ENCODE results near the gene SIRT7. TPM values are rescaled to one million over a fixed set of nuclear protein-coding genes. Genes with fewer than 3 reads are reported as not detected.
A peak's percentile ranks its signal among the peaks of the same experiment; 100 is the strongest.

Gene SIRT7
- total and polyA plus RNA-seq, 7 donors: 11.4 to 62.2 (median 28.8) TPM

- Histone ChIP-seq H3K4me3 (peak overlapping the region in 3 of 4 donors; percentile 22 to 50 (median 44)), H3K27me3 (peaks cover 38 to 83% (median 63%) of the 10 kb centered on the region in 3 donors), H3K27ac (no peak overlapping the region), H3K36me3 (no peaks in the 10 kb centered on the region), H3K9me3 (no peaks in the 10 kb centered on the region), H3K4me1 (peaks cover 0 to 28% (median 23%) of the 10 kb centered on the region in 4 donors)
- TF ChIP-seq, protein P1, sequence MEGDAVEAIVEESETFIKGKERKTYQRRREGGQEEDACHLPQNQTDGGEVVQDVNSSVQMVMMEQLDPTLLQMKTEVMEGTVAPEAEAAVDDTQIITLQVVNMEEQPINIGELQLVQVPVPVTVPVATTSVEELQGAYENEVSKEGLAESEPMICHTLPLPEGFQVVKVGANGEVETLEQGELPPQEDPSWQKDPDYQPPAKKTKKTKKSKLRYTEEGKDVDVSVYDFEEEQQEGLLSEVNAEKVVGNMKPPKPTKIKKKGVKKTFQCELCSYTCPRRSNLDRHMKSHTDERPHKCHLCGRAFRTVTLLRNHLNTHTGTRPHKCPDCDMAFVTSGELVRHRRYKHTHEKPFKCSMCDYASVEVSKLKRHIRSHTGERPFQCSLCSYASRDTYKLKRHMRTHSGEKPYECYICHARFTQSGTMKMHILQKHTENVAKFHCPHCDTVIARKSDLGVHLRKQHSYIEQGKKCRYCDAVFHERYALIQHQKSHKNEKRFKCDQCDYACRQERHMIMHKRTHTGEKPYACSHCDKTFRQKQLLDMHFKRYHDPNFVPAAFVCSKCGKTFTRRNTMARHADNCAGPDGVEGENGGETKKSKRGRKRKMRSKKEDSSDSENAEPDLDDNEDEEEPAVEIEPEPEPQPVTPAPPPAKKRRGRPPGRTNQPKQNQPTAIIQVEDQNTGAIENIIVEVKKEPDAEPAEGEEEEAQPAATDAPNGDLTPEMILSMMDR (IDR thresholded peaks at IDR 0.05): peak in 1 of 4 experiments; percentile 78
- no peak for TF ChIP-seq POLR2A (IDR thresholded peaks at IDR 0.05)
- intact Hi-C loops (cut with DNase I): loop anchor here (1.0 to 2.0 kb wide), 2 partner anchors 62 to 195 kb away; no protein-coding TSS in a partner anchor
- WGBS, 2 donors: 1% methylated on average over 112 of the region's 112 CpGs
- peak; percentile 84 for DNase-seq
Measured at GRCh38 chr17:81959362-81960129, 41.6 kb upstream of the SIRT7 start.

- TF ChIP-seq POLR2AphosphoS5 (IDR thresholded peaks at IDR 0.05) (no peak), EP300 (IDR thresholded peaks at IDR 0.05) (no peak)
- H3K4me3 ChIP-seq: peak overlapping the region in 1 of 4 donors; percentile 50
- DNase-seq: no peak
- intact Hi-C loops (cut with DNase I): loop anchor here (1.0 to 2.0 kb wide), 2 partner anchors 63 to 196 kb away; no protein-coding TSS in a partner anchor
- whole genome bisulfite sequencing, 2 donors: 49 to 67% methylated on average over 15 of the region's 15 CpGs
- no peaks in the 10 kb centered on the region for H3K9me3 ChIP-seq
- peaks cover 38 to 87% (median 63%) of the 10 kb centered on the region in 3 donors for H3K27me3 ChIP-seq
- no peaks in the 10 kb centered on the region for H3K36me3 ChIP-seq
- peaks cover 0 to 28% (median 23%) of the 10 kb centered on the region in 4 donors for H3K4me1 ChIP-seq
- H3K27ac ChIP-seq: no peak overlapping the region
Measured at GRCh38 chr17:81958633-81959342, 40.8 kb upstream of the SIRT7 start.

- H3K9me3 ChIP-seq: no peaks in the 10 kb centered on the region
- H3K36me3 ChIP-seq: no peaks in the 10 kb centered on the region
- no peak for TF ChIP-seq POLR2AphosphoS5 (IDR thresholded peaks at IDR 0.05)
- TF ChIP-seq, protein P1 (IDR thresholded peaks at IDR 0.05): no peak
- no peak for DNase-seq
- peaks cover 38 to 85% (median 56%) of the 10 kb centered on the region in 3 donors for H3K27me3 ChIP-seq
- WGBS, 2 donors: 56 to 83% methylated on average over 19 of the region's 19 CpGs
- intact Hi-C loops (cut with DNase I): loop anchor here (2.0 kb wide), 1 partner anchor 197 kb away; no protein-coding TSS in a partner anchor
- no peak overlapping the region for H3K4me3 ChIP-seq
- H3K27ac ChIP-seq: no peak overlapping the region
- H3K4me1 ChIP-seq: peaks cover 0 to 28% (median 23%) of the 10 kb centered on the region in 4 donors
Measured at GRCh38 chr17:81957691-81958432, 39.9 kb upstream of the SIRT7 start.

- no peak overlapping the region for H3K27ac ChIP-seq
- no peak overlapping the region for H3K4me3 ChIP-seq
- H3K27me3 ChIP-seq: peaks cover 29 to 79% (median 46%) of the 10 kb centered on the region in 3 donors
- no peak for DNase-seq
- H3K36me3 ChIP-seq: no peaks in the 10 kb centered on the region
- WGBS, 2 donors: 88 to 90% methylated on average over 45 of the region's 45 CpGs
- intact Hi-C loops (cut with DNase I): no loop called here
- no peaks in the 10 kb centered on the region for H3K9me3 ChIP-seq
- TF ChIP-seq POLR2A (IDR thresholded peaks at IDR 0.05): no peak
- TF ChIP-seq POLR2AphosphoS5 (IDR thresholded peaks at IDR 0.05): no peak
- TF ChIP-seq, protein P1 (IDR thresholded peaks at IDR 0.05): no peak
- no peak for TF ChIP-seq EP300 (IDR thresholded peaks at IDR 0.05)
- peaks cover 0 to 27% (median 21%) of the 10 kb centered on the region in 4 donors for H3K4me1 ChIP-seq
Measured at GRCh38 chr17:81956607-81957589, 38.9 kb upstream of the SIRT7 start.
